Stimulated activated CD4-positive, alpha-beta T cell treated with anti-CD3 and anti-CD28 coated beads, Interleukin-4, amount 100 ng/mL, for 48 hours (primary cell): Measurements from ENCODE around the gene WFDC11.
"Not testable (repeated sequence)": the region's sequence is repeated elsewhere in the genome, so short reads cannot be mapped to it uniquely, and the experiment has no call there.

Experiments
- DNase-seq, 2 donors: peaks; one replicate each; pipeline ENCODE4 v3.0.0-alpha.2; 2020; ENCODE audit warnings: low read depth in 2 of 2

Gene WFDC11

GRCh38 chr20:45670139-45670538 lies at the start of gene WFDC11:
TSS of gene WFDC11 (minus strand) at chr20:45670239. CDS start at chr20:45650600, 19,639 bp downstream.
- no peak for DNase-seq

GRCh38 chr20:45716141-45716688 lies 46.2 kb upstream of the WFDC11 start:
- DNase-seq: not testable (repeated sequence)

GRCh38 chr20:45704969-45705637 lies 35.1 kb upstream of the WFDC11 start, which contains the start of gene WFDC10B:
TSS of gene WFDC10B (minus strand) at chr20:45705019. CDS start at chr20:45685992, 19,027 bp downstream.
- no peak for DNase-seq

GRCh38 chr20:45701873-45702272 lies 31.8 kb upstream of the WFDC11 start, which contains the start of gene WFDC13:
TSS of gene WFDC13 (plus strand) at chr20:45702038. CDS start at chr20:45702124, 86 bp downstream.
- DNase-seq: no peak

- no peak for DNase-seq
These were observed 31.1 kb upstream of the WFDC11 start for GRCh38 chr20:45701104-45701503.

GRCh38 chr20:45695496-45695895 lies 25.5 kb upstream of the WFDC11 start:
- no peak for DNase-seq

GRCh38 chr20:45693346-45693745 lies 23.3 kb upstream of the WFDC11 start:
- not testable (repeated sequence) for DNase-seq

GRCh38 chr20:45685896-45686295 lies 15.9 kb upstream of the WFDC11 start:
- no peak for DNase-seq

GRCh38 chr20:45679650-45680049 lies 9.6 kb upstream of the WFDC11 start:
- DNase-seq: no peak

GRCh38 chr20:45672765-45673164 lies 2.7 kb upstream of the WFDC11 start:
- DNase-seq: no peak

- DNase-seq: not testable (repeated sequence)
These were observed 13.0 kb downstream of the WFDC11 start for GRCh38 chr20:45657038-45657437.

GRCh38 chr20:45651726-45652125 lies 18.3 kb downstream of the WFDC11 start:
- not testable (repeated sequence) for DNase-seq

- DNase-seq: no peak
These were observed 20.7 kb downstream of the WFDC11 start for GRCh38 chr20:45649312-45649863.

- no peak for DNase-seq
These were observed 22.5 kb downstream of the WFDC11 start for GRCh38 chr20:45647441-45648050.

GRCh38 chr20:45646875-45647274 lies 23.2 kb downstream of the WFDC11 start:
- DNase-seq: no peak

- not testable (repeated sequence) for DNase-seq
These were observed 24.2 kb downstream of the WFDC11 start for GRCh38 chr20:45645869-45646268.

GRCh38 chr20:45641076-45641475 lies 29.0 kb downstream of the WFDC11 start:
- not testable (repeated sequence) for DNase-seq

GRCh38 chr20:45639687-45640086 lies 30.4 kb downstream of the WFDC11 start:
- no peak for DNase-seq

GRCh38 chr20:45636513-45636912 lies 33.5 kb downstream of the WFDC11 start:
- DNase-seq: no peak

GRCh38 chr20:45631184-45631583 lies 38.9 kb downstream of the WFDC11 start, which contains the start of gene WFDC9:
TSS of gene WFDC9 (minus strand) at chr20:45631284. CDS start at chr20:45610181, 21,103 bp downstream.
- no peak for DNase-seq

- no peak for DNase-seq
These were observed 39.7 kb downstream of the WFDC11 start for GRCh38 chr20:45630371-45630770.

- peak; percentile 10 to 18 for DNase-seq
These were observed 40.4 kb downstream of the WFDC11 start, which contains the start of gene WFDC10A for GRCh38 chr20:45629496-45630100. TSS of gene WFDC10A (plus strand) at chr20:45629739. CDS start at chr20:45629814, 75 bp downstream.
